HepG2 (cell line): ENCODE data around the gene FURIN. TPM values are rescaled to one million over a fixed set of nuclear protein-coding genes. Genes with fewer than 3 reads are reported as not detected.

Experiments
- ETV6 ChIP-seq: sonication (generic); formaldehyde crosslinking; conservative IDR thresholded peaks from 2 replicates; pipeline ENCODE4 v1.4.0; 2020; ENCODE audit warnings: missing genetic modification reagents
- HNF1B ChIP-seq: sonication (generic); formaldehyde crosslinking; IDR thresholded peaks from 2 replicates; pipeline ENCODE4 v1.5.1; 2020; ENCODE audit warnings: mild to moderate bottlenecking, moderate library complexity, missing genetic modification reagents
- KLF16 ChIP-seq, 2 experiments: sonication (generic) in 1 of 2; formaldehyde crosslinking in 1 of 2; IDR thresholded peaks; 2 replicates each; pipeline versions ENCODE4 v1.6.1 to v1.8.0; 2016 to 2023; ENCODE audit warnings: missing genetic modification reagents in 2 of 2, missing compliant biosample characterization in 1 of 2
- MAX ChIP-seq: IDR thresholded peaks from 2 replicates; pipeline ENCODE4 v1.6.1; 2012; ENCODE audit warnings: inconsistent platforms
- PCBP2 ChIP-seq: fragments of 200-400 bp; formaldehyde crosslinking; optimal IDR thresholded peaks from 2 replicates; pipeline ENCODE3; 2018; ENCODE audit warnings: low read length, low read depth; ENCODE audit not compliant: poor library complexity, severe bottlenecking
- REL ChIP-seq: sonication (generic); formaldehyde crosslinking; conservative IDR thresholded peaks from 2 replicates; pipeline ENCODE4 v1.8.0; 2022; ENCODE audit warnings: mild to moderate bottlenecking, missing genetic modification reagents, moderate library complexity
- TCF7L2 ChIP-seq: IDR thresholded peaks from 2 replicates; pipeline ENCODE4 v1.6.1; 2011; ENCODE audit warnings: mild to moderate bottlenecking, low read depth, low read length, moderate library complexity
- TEAD3 ChIP-seq: optimal IDR thresholded peaks from 2 replicates; pipeline ENCODE3; 2016; ENCODE audit warnings: borderline replicate concordance
- ZBTB40 ChIP-seq, 2 experiments: fragments of 450-650 bp in 1 of 2; sonication (generic) in 1 of 2; formaldehyde crosslinking in 1 of 2; IDR thresholded peaks; 2 replicates each; pipeline versions ENCODE4 v1.6.1 to v1.8.0; 2016 to 2022; ENCODE audit warnings: antibody characterized with exemption in 1 of 2, mild to moderate bottlenecking in 1 of 2, missing genetic modification reagents in 1 of 2
- ZBTB44 ChIP-seq: sonication (generic); formaldehyde crosslinking; IDR thresholded peaks from 2 replicates; pipeline ENCODE4 v1.4.0; 2020; ENCODE audit warnings: missing genetic modification reagents
- ZNF367 ChIP-seq: sonication (generic); formaldehyde crosslinking; IDR thresholded peaks from 2 replicates; pipeline ENCODE4 v1.4.0; 2020; ENCODE audit warnings: missing genetic modification reagents, borderline replicate concordance
- ZNF879 ChIP-seq: sonication (generic); formaldehyde crosslinking; IDR thresholded peaks from 2 replicates; pipeline ENCODE4 v1.8.1; 2023; ENCODE audit warnings: missing genetic modification reagents
- polyA plus RNA-seq, 8 experiments: library from polyadenylated mRNA; depleted of rRNA in 3 of 8; stranded (reverse) in 7 of 8; unstranded in 1 of 8; fragments of >200 nt; fragmentation: Illumina TruSeq in 4 of 8; extraction: Trizol in 4 of 8; gene quantifications; 2 replicates each; pipeline versions ENCODE4 v1.2.1 to v1.2.3, GENCODE V29; 2011 to 2016; ENCODE audit warnings: low read depth in 4 of 8, missing spikeins in 1 of 8, mixed read lengths in 1 of 8; ENCODE audit not compliant: insufficient read depth in 1 of 8
- total RNA-seq, 5 experiments: library from RNA; depleted of rRNA; stranded (reverse); fragments of >200 nt; fragmentation: Illumina TruSeq; extraction: Trizol; gene quantifications; 2 replicates each; pipeline ENCODE4 v1.2.3, GENCODE V29; 2016; ENCODE audit warnings: low read depth in 1 of 5
- TF ChIP-seq, protein P1 (sequence below): sonication (generic); formaldehyde crosslinking; IDR thresholded peaks from 2 replicates; pipeline ENCODE4 v1.8.0; 2022; ENCODE audit warnings: mild to moderate bottlenecking, missing genetic modification reagents, moderate library complexity
- TF ChIP-seq, protein P2 (sequence below): sonication (generic); formaldehyde crosslinking; IDR thresholded peaks from 2 replicates; pipeline ENCODE4 v1.5.0; 2020; ENCODE audit warnings: mild to moderate bottlenecking, low read depth, missing genetic modification reagents, borderline replicate concordance

Gene FURIN
- total and polyA plus RNA-seq, 2 of the 13 experiments (the other 11 are each of a cell fraction or from before 2014, with no cell fraction given), result 15.2 to 17.4 TPM

GRCh38 chr15:90931828-90932659 lies 63.7 kb downstream of the FURIN start, which contains the start of gene HDDC3 (continued):
- peak; percentile 51; the same call in 1 of the 2 replicates for TF ChIP-seq ZBTB44
- TF ChIP-seq ZNF367 (CRISPR knock-in tag), result no peak
- TF ChIP-seq TCF7L2, result no peak
- peak; percentile 83 for TF ChIP-seq TEAD3 (CRISPR knock-in tag)
- no peak for TF ChIP-seq PCBP2
- peak; percentile 60; the same call in 1 of the 2 replicates for TF ChIP-seq HNF1B
- TF ChIP-seq, protein P1, sequence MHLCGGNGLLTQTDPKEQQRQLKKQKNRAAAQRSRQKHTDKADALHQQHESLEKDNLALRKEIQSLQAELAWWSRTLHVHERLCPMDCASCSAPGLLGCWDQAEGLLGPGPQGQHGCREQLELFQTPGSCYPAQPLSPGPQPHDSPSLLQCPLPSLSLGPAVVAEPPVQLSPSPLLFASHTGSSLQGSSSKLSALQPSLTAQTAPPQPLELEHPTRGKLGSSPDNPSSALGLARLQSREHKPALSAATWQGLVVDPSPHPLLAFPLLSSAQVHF, result no peak
- TF ChIP-seq, protein P2, sequence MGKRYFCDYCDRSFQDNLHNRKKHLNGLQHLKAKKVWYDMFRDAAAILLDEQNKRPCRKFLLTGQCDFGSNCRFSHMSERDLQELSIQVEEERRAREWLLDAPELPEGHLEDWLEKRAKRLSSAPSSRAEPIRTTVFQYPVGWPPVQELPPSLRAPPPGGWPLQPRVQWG (CRISPR knock-in tag), result no peak
- TF ChIP-seq REL (CRISPR knock-in tag), result no peak
- TF ChIP-seq ZBTB40 (IDR thresholded peaks at IDR 0.05), result no peak
- peak; percentile 80; the same call in 1 of the 2 replicates for TF ChIP-seq ZBTB40 (CRISPR knock-in tag; IDR thresholded peaks at IDR 0.05)
- TF ChIP-seq ZNF879 (CRISPR knock-in tag), result no peak
- peak; percentile 56 for TF ChIP-seq MAX
- TF ChIP-seq ETV6 (CRISPR knock-in tag), result no peak
- TF ChIP-seq KLF16 (CRISPR knock-in tag; IDR thresholded peaks at IDR 0.05), result peak in 1 of 2 experiments; percentile 50; a peak in 2 of 4 replicates
